ENCODE data around the gene MAPT. TPM values are rescaled to one million over a fixed set of nuclear protein-coding genes. Genes with fewer than 3 reads are reported as not detected.

The MAPT gene
- total and polyA plus RNA-seq, 2 of the 13 experiments (the other 11 are each of a cell fraction or from before 2014, with no cell fraction given), result 2.1 to 2.8 TPM

DNA sequence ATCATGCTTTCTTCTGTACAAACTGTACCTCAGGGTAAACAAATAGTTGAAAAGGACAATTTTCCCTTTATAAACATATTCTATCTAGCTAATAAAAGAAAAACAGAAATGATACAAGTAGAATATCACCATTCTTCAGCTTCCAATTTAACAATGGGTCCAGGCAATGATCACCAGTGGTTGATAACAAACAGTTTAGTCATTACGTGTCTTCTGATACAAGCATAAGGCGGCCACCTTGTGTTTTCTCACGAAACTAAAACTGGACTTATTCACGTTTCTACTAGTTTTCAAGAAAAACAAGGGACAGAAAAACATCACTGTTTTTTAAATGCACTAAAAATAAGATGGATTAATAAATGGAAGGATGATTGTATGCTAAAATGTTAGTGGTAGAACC is 163.0 kb downstream of the MAPT start (continued):
- TF ChIP-seq ZBTB40 (IDR thresholded peaks at IDR 0.05), result no peak
- TF ChIP-seq ZBTB40 (CRISPR knock-in tag; IDR thresholded peaks at IDR 0.05), result no peak
- no peak for TF ChIP-seq NR1H2 (CRISPR knock-in tag; IDR thresholded peaks at IDR 0.05; ENCODE audit: borderline replicate concordance, low read depth)
- TF ChIP-seq MAZ (IDR thresholded peaks at IDR 0.05; ENCODE audit: borderline replicate concordance, low read depth, low read length), result no peak
- TF ChIP-seq MAZ (CRISPR knock-in tag; IDR thresholded peaks at IDR 0.05; ENCODE audit: low read depth), result no peak
- no peak for TF ChIP-seq GTF2F1 (IDR thresholded peaks at IDR 0.05; ENCODE audit: low read length)
- TF ChIP-seq ZNF652 (CRISPR knock-in tag; IDR thresholded peaks at IDR 0.05; ENCODE audit: borderline replicate concordance, low read depth), result no peak
- no peak for TF ChIP-seq RFXAP (CRISPR knock-in tag; IDR thresholded peaks at IDR 0.05; ENCODE audit: borderline replicate concordance)
- TF ChIP-seq PHB2 (IDR thresholded peaks at IDR 0.05; ENCODE audit: partially characterized antibody), result no peak

Measured in HepG2 (cell line).